Stomach (tissue), 9 donors: Measurements from ENCODE around the gene POM121L2. TPM values are rescaled to one million over a fixed set of nuclear protein-coding genes. Genes with fewer than 3 reads are reported as not detected.

Experiments
- DNase-seq, 2 donors: peaks; one replicate each; pipeline versions ENCODE4 v3.0.0 to v3.0.0-alpha.2; 2013 to 2019
- H3K27ac ChIP-seq, 5 donors: fragments of 200-600 bp in 4 of 5; sonication (generic) in 4 of 5; one replicate each; pipeline ENCODE4 v1.5.1; 2013 to 2019; ENCODE audit warnings: mild to moderate bottlenecking in 1 of 5, moderate library complexity in 1 of 5
- H3K27me3 ChIP-seq, 3 donors: fragments of 200-600 bp; sonication (generic); one replicate each; pipeline ENCODE4 v1.5.1; 2017 to 2019; ENCODE audit warnings: mixed run types in 1 of 3
- H3K36me3 ChIP-seq, 4 donors: fragments of 200-600 bp; sonication (generic); 1 replicate in 3 of 4; 2 replicates in 1 of 4; pipeline ENCODE4 v1.5.1; 2016 to 2019
- H3K4me1 ChIP-seq, 4 donors: fragments of 200-600 bp; sonication (generic); one replicate each; pipeline ENCODE4 v1.5.1; 2016 to 2019
- H3K4me3 ChIP-seq, 4 donors: fragments of 200-600 bp; sonication (generic) in 3 of 4; one replicate each; pipeline ENCODE4 v1.5.1; 2016 to 2019; ENCODE audit warnings: mild to moderate bottlenecking in 1 of 4
- H3K9me3 ChIP-seq, 4 donors: fragments of 200-600 bp; sonication (generic); one replicate each; pipeline ENCODE4 v1.5.1; 2016 to 2019
- EP300 ChIP-seq: sonication (generic); formaldehyde crosslinking; IDR thresholded peaks from one replicate; pipeline ENCODE4 v1.6.1; 2017; ENCODE audit warnings: antibody characterized with exemption
- POLR2A ChIP-seq, 4 donors: fragments of 450-650 bp; IDR thresholded peaks; one replicate each; pipeline ENCODE4 v1.6.1; 2016; ENCODE audit warnings: antibody characterized with exemption in 4 of 4, control low read depth in 2 of 4, mild to moderate bottlenecking in 1 of 4, moderate library complexity in 1 of 4
- POLR2AphosphoS5 ChIP-seq, 3 donors: sonication (generic); formaldehyde crosslinking; IDR thresholded peaks; one replicate each; pipeline ENCODE4 v1.6.1; 2016; ENCODE audit warnings: antibody characterized with exemption in 3 of 3
- WGBS, 5 donors: extraction: QIAGEN DNeasy Blood & Tissue Kit in 3 of 5; methylation state at CpG; one replicate each; pipeline versions ENCODE4 v1.1.5 to v1.1.7; 2013 to 2018; 5-methylcytosine and 5-hydroxymethylcytosine counted together
- intact Hi-C: fragments of 100-400 bp; cut with DNase I; formaldehyde crosslinking; loops from one replicate; pipeline ENCODE4 v1.15.1; 2023; ENCODE audit warnings: low total_unique reads
- polyA plus RNA-seq, 3 donors: library from polyadenylated mRNA; stranded (reverse); fragments of 200-250 nt; gene quantifications; one replicate each; pipeline ENCODE4 v1.2.3, GENCODE V29; 2013
- total RNA-seq, 5 donors: library from RNA; depleted of rRNA; stranded (reverse); fragments of >200 nt; gene quantifications; one replicate each; pipeline versions ENCODE4 v1.1.0 to v1.2.3, GENCODE V29; 2014 to 2016
- TF ChIP-seq, protein P1 (sequence below), 7 experiments: fragments of 450-650 bp in 4 of 7; fragments of 200-600 bp in 3 of 7; sonication (generic) in 3 of 7; IDR thresholded peaks; one replicate each; pipeline ENCODE4 v1.5.1; 2016 to 2019; ENCODE audit warnings: antibody characterized with exemption in 7 of 7, control low read depth in 2 of 7, mild to moderate bottlenecking in 1 of 7
- donor health status: healthy with polysubstance abuse.
- donor health status: Bipolar disorder and iron deficiency.
- donor health status: healthy.

The POM121L2 gene
- total and polyA plus RNA-seq, 8 donors = not detected

DNA sequence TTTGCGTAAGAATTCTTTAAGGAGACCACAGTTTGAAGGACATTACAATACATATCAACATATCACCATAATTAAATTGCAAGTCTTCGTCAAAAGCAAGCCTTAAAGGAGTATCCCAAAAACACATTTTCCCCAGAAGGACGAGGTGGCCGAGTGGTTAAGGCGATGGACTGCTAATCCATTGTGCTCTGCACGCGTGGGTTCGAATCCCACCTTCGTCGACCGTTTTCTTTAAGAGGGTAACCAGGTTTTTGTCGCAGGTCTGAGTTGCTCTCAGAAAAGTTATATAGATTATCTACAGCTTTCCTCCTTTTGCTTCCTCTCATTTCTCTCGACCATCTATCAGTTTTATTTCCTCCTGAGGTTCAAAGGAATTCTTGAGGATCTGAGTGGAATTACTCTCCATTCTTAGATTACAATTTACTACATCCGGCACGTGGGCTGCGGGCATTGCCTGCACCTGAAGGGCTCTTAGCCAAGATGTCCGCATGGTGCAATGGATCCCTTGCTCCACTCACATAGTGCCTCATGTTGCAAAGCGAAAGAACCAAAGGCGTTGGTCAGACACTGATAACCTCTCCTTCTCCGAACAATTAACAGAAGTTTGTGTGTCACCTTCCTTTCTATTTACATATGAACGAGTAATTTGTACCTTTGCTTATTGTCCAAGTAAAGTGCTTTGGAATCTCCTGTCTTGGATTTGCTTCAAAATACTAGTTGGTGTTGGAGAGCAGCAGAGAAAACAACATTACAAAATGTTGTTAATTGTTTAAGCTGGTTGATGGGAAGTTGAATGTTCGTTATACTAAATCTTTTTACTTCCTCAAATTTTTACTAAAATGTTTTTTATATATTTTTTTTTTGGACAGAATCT lies 14.0 kb downstream of the POM121L2 start:
- H3K4me1 ChIP-seq = peaks cover 0 to 3% (median 0%) of the 10 kb centered on the region in 4 donors
- no peak for DNase-seq
- 17 to 21% (median 19%) methylated on average over 22 of the region's 22 CpGs for WGBS, 5 donors
- H3K27me3 ChIP-seq = peaks cover 21 to 100% (median 71%) of the 10 kb centered on the region in 3 donors
- H3K4me3 ChIP-seq = no peak overlapping the region
- no peak overlapping the region for H3K27ac ChIP-seq
- intact Hi-C loops = no loop called here
- H3K9me3 ChIP-seq = peaks cover 0 to 33% (median 29%) of the 10 kb centered on the region in 4 donors
- TF ChIP-seq, protein P1, sequence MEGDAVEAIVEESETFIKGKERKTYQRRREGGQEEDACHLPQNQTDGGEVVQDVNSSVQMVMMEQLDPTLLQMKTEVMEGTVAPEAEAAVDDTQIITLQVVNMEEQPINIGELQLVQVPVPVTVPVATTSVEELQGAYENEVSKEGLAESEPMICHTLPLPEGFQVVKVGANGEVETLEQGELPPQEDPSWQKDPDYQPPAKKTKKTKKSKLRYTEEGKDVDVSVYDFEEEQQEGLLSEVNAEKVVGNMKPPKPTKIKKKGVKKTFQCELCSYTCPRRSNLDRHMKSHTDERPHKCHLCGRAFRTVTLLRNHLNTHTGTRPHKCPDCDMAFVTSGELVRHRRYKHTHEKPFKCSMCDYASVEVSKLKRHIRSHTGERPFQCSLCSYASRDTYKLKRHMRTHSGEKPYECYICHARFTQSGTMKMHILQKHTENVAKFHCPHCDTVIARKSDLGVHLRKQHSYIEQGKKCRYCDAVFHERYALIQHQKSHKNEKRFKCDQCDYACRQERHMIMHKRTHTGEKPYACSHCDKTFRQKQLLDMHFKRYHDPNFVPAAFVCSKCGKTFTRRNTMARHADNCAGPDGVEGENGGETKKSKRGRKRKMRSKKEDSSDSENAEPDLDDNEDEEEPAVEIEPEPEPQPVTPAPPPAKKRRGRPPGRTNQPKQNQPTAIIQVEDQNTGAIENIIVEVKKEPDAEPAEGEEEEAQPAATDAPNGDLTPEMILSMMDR (IDR thresholded peaks at IDR 0.05) = no peak
- no peak for TF ChIP-seq POLR2A (IDR thresholded peaks at IDR 0.05)
- TF ChIP-seq EP300 = no peak
- no peak for TF ChIP-seq POLR2AphosphoS5 (IDR thresholded peaks at IDR 0.05)
- H3K36me3 ChIP-seq = no peaks in the 10 kb centered on the region

DNA sequence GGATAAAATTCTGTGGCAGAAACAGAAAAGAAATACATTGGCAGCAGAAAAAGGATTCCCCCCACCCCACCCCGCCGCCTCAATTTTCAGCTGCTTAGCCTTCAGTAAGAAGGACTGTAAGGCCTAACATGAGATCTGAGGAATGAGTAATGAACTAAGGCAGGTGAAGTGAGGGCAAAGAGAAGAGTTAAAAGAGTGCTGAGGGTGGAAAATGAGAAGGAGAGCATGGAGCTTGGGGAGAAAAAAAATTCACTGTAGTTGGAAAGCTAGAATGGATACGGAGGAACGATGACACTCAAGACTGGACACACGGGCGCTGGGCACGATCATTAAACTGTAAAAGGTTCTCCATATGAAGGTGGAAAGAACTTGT lies 14.6 kb downstream of the POM121L2 start:
- Histone ChIP-seq H3K27ac (no peak overlapping the region), H3K36me3 (no peaks in the 10 kb centered on the region), H3K27me3 (peaks cover 25 to 100% (median 70%) of the 10 kb centered on the region in 3 donors), H3K4me1 (peaks cover 0 to 3% (median 0%) of the 10 kb centered on the region in 4 donors), H3K4me3 (no peak overlapping the region), H3K9me3 (peaks cover 0 to 35% (median 29%) of the 10 kb centered on the region in 4 donors)
- TF ChIP-seq, protein P1 (IDR thresholded peaks at IDR 0.05) = no peak
- TF ChIP-seq POLR2A (IDR thresholded peaks at IDR 0.05) = no peak
- TF ChIP-seq POLR2AphosphoS5 (IDR thresholded peaks at IDR 0.05) = no peak
- no peak for TF ChIP-seq EP300
- WGBS, 5 donors = 8 to 28% (median 20%) methylated on average over 7 of the region's 7 CpGs
- intact Hi-C loops = no loop called here
- no peak for DNase-seq

DNA sequence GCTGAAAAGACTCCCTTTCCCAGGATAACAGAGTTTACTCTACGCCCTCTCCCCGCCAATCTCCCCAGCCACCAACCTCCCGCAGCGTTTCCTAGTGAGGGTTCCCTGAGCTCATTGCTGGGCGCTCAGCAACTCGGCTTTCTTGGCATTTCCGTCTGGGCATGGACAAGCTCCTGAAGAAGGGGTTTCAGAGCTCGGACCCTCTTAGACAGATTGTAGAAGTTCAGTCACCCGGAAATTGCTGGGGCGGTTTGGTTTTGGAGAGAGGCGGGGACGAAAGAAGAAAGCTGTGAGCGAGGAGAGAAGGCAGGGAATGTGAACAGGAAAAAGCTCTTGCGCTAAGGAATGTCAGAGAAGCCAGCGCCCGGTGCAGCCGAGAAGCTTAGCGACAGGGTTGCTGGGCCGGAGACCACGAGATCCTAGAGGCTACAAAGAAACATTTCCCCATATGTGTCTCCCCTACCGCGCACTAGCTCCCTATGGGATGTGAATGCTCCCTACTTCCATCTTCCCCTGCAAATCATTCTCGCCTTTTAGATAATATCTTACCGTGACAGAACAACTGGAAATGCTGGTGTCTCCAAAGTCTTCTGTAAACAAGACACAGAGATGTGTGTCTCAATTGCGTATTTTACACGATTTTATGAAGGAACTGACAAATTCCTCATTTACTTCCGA lies 15.8 kb downstream of the POM121L2 start:
- 4 to 9% (median 7%) methylated on average over 27 of the region's 27 CpGs for WGBS, 5 donors

More for the DNA sequence above, 15.8 kb downstream of the POM121L2 start:
- H3K27ac ChIP-seq = no peak overlapping the region
- H3K27me3 ChIP-seq = peaks cover 28 to 100% (median 70%) of the 10 kb centered on the region in 3 donors
- peaks cover 0 to 3% (median 0%) of the 10 kb centered on the region in 4 donors for H3K4me1 ChIP-seq
- TF ChIP-seq EP300 (no peak), POLR2A (IDR thresholded peaks at IDR 0.05) (no peak), POLR2AphosphoS5 (IDR thresholded peaks at IDR 0.05) (no peak)
- TF ChIP-seq, protein P1 (IDR thresholded peaks at IDR 0.05) = no peak
- peak in 1 of 2 donors; percentile 30 for DNase-seq
- no peak overlapping the region for H3K4me3 ChIP-seq
- no peaks in the 10 kb centered on the region for H3K36me3 ChIP-seq
- intact Hi-C loops = no loop called here
- H3K9me3 ChIP-seq = peaks cover 0 to 46% (median 32%) of the 10 kb centered on the region in 4 donors
